Right lobe of liver (tissue), 6 donors: ENCODE measurements around the gene DPP10. TPM values are rescaled to one million over a fixed set of nuclear protein-coding genes. Genes with fewer than 3 reads are reported as not detected.

Experiments
- ATAC-seq, 4 donors: fragments of 200-7000 bp; cut with Tn5 transposase; one replicate each; pipeline ENCODE4 v1.9.1; 2020; ENCODE audit warnings: mild to moderate bottlenecking in 4 of 4, moderate library complexity in 4 of 4
- DNase-seq, 3 donors: peaks; one replicate each; pipeline ENCODE4 v3.0.0-alpha.2; 2020
- H3K27ac ChIP-seq, 3 donors: fragments of 200-600 bp; one replicate each; pipeline ENCODE4 v1.8.0; 2022
- H3K27me3 ChIP-seq, 2 donors: fragments of 200-600 bp; one replicate each; pipeline ENCODE4 v1.8.0; 2022
- H3K36me3 ChIP-seq, 4 donors: fragments of 200-600 bp; sonication (generic) in 1 of 4; one replicate each; pipeline versions ENCODE4 v1.5.1 to v1.8.0; 2017 to 2022; ENCODE audit warnings: control low read depth in 1 of 4
- H3K4me1 ChIP-seq, 4 donors: fragments of 200-600 bp; sonication (generic) in 1 of 4; one replicate each; pipeline versions ENCODE4 v1.5.1 to v1.8.0; 2017 to 2022; ENCODE audit warnings: control low read depth in 1 of 4
- H3K4me3 ChIP-seq, 3 donors: fragments of 200-600 bp; one replicate each; pipeline ENCODE4 v1.8.0; 2022
- H3K9me3 ChIP-seq, 4 donors: fragments of 200-600 bp; sonication (generic) in 1 of 4; one replicate each; pipeline versions ENCODE4 v1.5.1 to v1.8.0; 2017 to 2022; ENCODE audit warnings: control low read depth in 1 of 4
- CTCF ChIP-seq, 4 donors: fragments of 200-600 bp in 3 of 4; fragments of 450-650 bp in 1 of 4; IDR thresholded peaks; one replicate each; pipeline versions ENCODE4 v1.5.1 to v1.8.0; 2016 to 2022; ENCODE audit warnings: antibody characterized with exemption in 4 of 4, mild to moderate bottlenecking in 2 of 4
- POLR2A ChIP-seq: fragments of 450-650 bp; IDR thresholded peaks from one replicate; pipeline ENCODE4 v1.6.1; 2017; ENCODE audit warnings: antibody characterized with exemption, mild to moderate bottlenecking
- WGBS: methylation state at CpG from one replicate; pipeline ENCODE4 v1.1.6; 2018; ENCODE audit warnings: low coverage, low lambda C conversion rate; ENCODE audit not compliant: insufficient coverage; ENCODE audit errors: missing lambda C conversion rate; 5-methylcytosine and 5-hydroxymethylcytosine counted together
- intact Hi-C, 2 donors: fragments of 100-400 bp; cut with DNase I; formaldehyde crosslinking; loops; one replicate each; pipeline versions ENCODE4 v1.11.2 to v1.14.1; 2022
- total RNA-seq, 6 experiments: library from RNA; depleted of rRNA in 2 of 6; stranded (reverse); fragments of >200 nt in 2 of 6; fragmentation: NEBNext Ultra II Directional in 3 of 6; extraction: Animal tissue kit (Norgen Biotek cat#: 25700) in 3 of 6; gene quantifications; one replicate each; pipeline versions ENCODE4 v1.1.0 to v1.2.4, GENCODE V29; 2016 to 2023
- donor health status: DM: no; HTN: yes; CAD: no.
- donor health status: DM: no; HTN: no; CAD: no.
- donor health status: DM: no; HTN: no; CAD: no.
- donor health status: DM: no; HTN: yes; CAD: no.
- donor health status: DM: no; HTN: yes; CAD: no.

The DPP10 gene
- total RNA-seq, 6 experiments from 2014 or later: 0.09 to 0.19 (median 0.15) TPM; not detected in 2

GRCh38 chr2:115094441-115094840 is 652.0 kb downstream of the DPP10 start:
- 54% methylated on average over 4 of the region's 4 CpGs for WGBS
- ATAC-seq (no peak), DNase-seq (no peak)
- Histone ChIP-seq H3K4me1 (no peaks in the 10 kb centered on the region), H3K27me3 (no peaks in the 10 kb centered on the region), H3K4me3 (no peak overlapping the region), H3K36me3 (no peaks in the 10 kb centered on the region), H3K9me3 (no peaks in the 10 kb centered on the region), H3K27ac (no peak overlapping the region)
- TF ChIP-seq POLR2A (no peak), CTCF (IDR thresholded peaks at IDR 0.05) (no peak)
- intact Hi-C loops: no loop called here

- H3K27me3 ChIP-seq: no peaks in the 10 kb centered on the region
- no peak for TF ChIP-seq POLR2A
- no peak for TF ChIP-seq CTCF (IDR thresholded peaks at IDR 0.05)
- no peak overlapping the region for H3K4me3 ChIP-seq
- no peaks in the 10 kb centered on the region for H3K4me1 ChIP-seq
- intact Hi-C loops: no loop called here
- DNase-seq (no peak), ATAC-seq (no peak)
- no peak overlapping the region for H3K27ac ChIP-seq
- no peaks in the 10 kb centered on the region for H3K9me3 ChIP-seq
- no peaks in the 10 kb centered on the region for H3K36me3 ChIP-seq
Measured at GRCh38 chr2:115105966-115106365, 663.5 kb downstream of the DPP10 start.

GRCh38 chr2:115115135-115115534 is 672.7 kb downstream of the DPP10 start:
- intact Hi-C loops: no loop called here
- ATAC-seq: no peak
- no peak overlapping the region for H3K27ac ChIP-seq
- no peak for TF ChIP-seq CTCF (IDR thresholded peaks at IDR 0.05)
- no peak for TF ChIP-seq POLR2A
- H3K4me3 ChIP-seq: no peak overlapping the region
- no peaks in the 10 kb centered on the region for H3K9me3 ChIP-seq
- no peaks in the 10 kb centered on the region for H3K4me1 ChIP-seq
- WGBS: 44% methylated on average over 2 of the region's 2 CpGs
- no peak for DNase-seq
- no peaks in the 10 kb centered on the region for H3K36me3 ChIP-seq
- H3K27me3 ChIP-seq: no peaks in the 10 kb centered on the region

- Histone ChIP-seq H3K36me3 (no peaks in the 10 kb centered on the region), H3K27ac (no peak overlapping the region), H3K9me3 (no peaks in the 10 kb centered on the region), H3K4me3 (no peak overlapping the region), H3K4me1 (no peaks in the 10 kb centered on the region), H3K27me3 (no peaks in the 10 kb centered on the region)
- 68% methylated on average over 2 of the region's 2 CpGs for WGBS
- no peak for DNase-seq
- TF ChIP-seq POLR2A (no peak), CTCF (IDR thresholded peaks at IDR 0.05) (no peak)
- intact Hi-C loops: no loop called here
- ATAC-seq: no peak
Measured at GRCh38 chr2:115118306-115118705, 675.9 kb downstream of the DPP10 start.

GRCh38 chr2:115119086-115119485 is 676.6 kb downstream of the DPP10 start:
- no peaks in the 10 kb centered on the region for H3K9me3 ChIP-seq
- H3K4me1 ChIP-seq: no peaks in the 10 kb centered on the region
- intact Hi-C loops: no loop called here
- H3K36me3 ChIP-seq: no peaks in the 10 kb centered on the region
- no peak overlapping the region for H3K27ac ChIP-seq
- no peak overlapping the region for H3K4me3 ChIP-seq
- TF ChIP-seq CTCF (IDR thresholded peaks at IDR 0.05): no peak
- TF ChIP-seq POLR2A: no peak
- H3K27me3 ChIP-seq: no peaks in the 10 kb centered on the region
- 0% methylated on average over 1 of the region's 1 CpG for WGBS
- ATAC-seq: no peak
- no peak for DNase-seq
